ENCODE measurements around the gene KLC1.

The KLC1 gene

GRCh38 chr14:103723748-103724081 is 94.7 kb downstream of the KLC1 start:
- DNase-seq = no peak

- no peak for DNase-seq
Observed at GRCh38 chr14:103724116-103724515, 95.1 kb downstream of the KLC1 start.

- no peak for DNase-seq
Observed at GRCh38 chr14:103725001-103725682, 96.1 kb downstream of the KLC1 start.

DNA sequence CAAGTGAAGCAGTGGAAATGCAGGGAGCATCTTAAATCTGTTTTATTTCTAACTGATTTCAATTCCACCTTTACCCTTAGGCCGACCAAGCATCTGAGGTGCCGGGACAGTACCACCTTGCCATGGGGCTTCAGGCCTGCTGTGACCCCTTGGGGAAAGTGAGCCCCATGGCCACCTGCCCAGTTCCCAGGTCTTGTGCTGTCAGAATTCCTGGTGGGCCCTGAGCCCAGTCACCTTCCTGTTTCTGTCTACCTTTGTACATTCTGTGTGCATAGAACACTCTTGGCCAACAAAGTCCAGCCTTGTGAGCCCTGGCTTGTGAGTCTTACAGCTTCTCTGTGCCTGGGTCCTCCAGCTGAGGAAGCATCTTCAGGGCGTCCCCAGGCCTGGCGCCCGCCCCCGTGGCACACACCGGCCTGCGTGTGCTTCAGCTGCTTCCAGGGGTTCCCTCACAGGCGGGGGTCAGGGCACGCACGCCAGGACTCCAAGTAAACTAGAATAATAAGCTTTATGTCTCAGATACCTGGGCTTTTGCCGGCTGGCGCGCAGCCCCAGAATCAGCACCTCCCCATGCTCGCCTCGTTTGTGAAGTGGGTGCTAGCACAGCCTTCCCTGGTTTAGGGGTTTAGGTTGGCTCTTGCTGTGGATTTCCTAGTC is 96.9 kb downstream of the KLC1 start:
- DNase-seq = no peak

GRCh38 chr14:103726474-103726873 is 97.5 kb downstream of the KLC1 start:
- no peak for DNase-seq

GRCh38 chr14:103727313-103727980 is 98.4 kb downstream of the KLC1 start:
- no peak for DNase-seq

- no peak for DNase-seq
Observed at GRCh38 chr14:103728141-103728540, 99.1 kb downstream of the KLC1 start.

GRCh38 chr14:103728721-103729120 is 99.7 kb downstream of the KLC1 start:
- DNase-seq = no peak

GRCh38 chr14:103729496-103730448 is 100.8 kb downstream of the KLC1 start:
- no peak for DNase-seq

GRCh38 chr14:103730490-103731035 is 101.6 kb downstream of the KLC1 start:
- no peak for DNase-seq

- no peak for DNase-seq
Observed at GRCh38 chr14:103731481-103731880, 102.5 kb downstream of the KLC1 start.

GRCh38 chr14:103731916-103732867 is 103.2 kb downstream of the KLC1 start:
- no peak for DNase-seq

GRCh38 chr14:103732868-103733620 is 104.0 kb downstream of the KLC1 start:
- no peak for DNase-seq

GRCh38 chr14:103733651-103734050 is 104.6 kb downstream of the KLC1 start:
- no peak for DNase-seq

- no peak for DNase-seq
Observed at GRCh38 chr14:103734081-103734888, 105.3 kb downstream of the KLC1 start.

DNA sequence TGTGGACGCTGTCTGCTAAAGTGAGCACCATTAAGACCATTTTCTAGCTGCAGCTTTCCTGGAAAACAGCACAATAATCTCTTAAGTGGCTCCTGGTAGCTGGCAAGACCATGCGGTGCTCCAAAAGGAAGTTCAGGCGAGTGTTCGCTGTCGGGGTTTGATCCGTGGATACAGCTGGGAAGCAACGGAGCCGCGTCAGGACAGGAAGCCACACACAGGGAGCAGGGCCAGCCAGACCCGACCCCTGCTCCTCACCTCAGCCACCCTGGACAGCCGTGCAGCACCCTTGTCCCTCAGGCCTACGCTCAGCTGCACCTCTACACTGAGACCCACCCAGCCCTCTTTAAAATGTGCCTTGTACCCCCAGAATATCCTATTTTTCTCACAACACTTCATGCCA is 106.0 kb downstream of the KLC1 start:
- no peak for DNase-seq

- DNase-seq = no peak
Observed at GRCh38 chr14:103735439-103735814, 106.4 kb downstream of the KLC1 start.

DNA sequence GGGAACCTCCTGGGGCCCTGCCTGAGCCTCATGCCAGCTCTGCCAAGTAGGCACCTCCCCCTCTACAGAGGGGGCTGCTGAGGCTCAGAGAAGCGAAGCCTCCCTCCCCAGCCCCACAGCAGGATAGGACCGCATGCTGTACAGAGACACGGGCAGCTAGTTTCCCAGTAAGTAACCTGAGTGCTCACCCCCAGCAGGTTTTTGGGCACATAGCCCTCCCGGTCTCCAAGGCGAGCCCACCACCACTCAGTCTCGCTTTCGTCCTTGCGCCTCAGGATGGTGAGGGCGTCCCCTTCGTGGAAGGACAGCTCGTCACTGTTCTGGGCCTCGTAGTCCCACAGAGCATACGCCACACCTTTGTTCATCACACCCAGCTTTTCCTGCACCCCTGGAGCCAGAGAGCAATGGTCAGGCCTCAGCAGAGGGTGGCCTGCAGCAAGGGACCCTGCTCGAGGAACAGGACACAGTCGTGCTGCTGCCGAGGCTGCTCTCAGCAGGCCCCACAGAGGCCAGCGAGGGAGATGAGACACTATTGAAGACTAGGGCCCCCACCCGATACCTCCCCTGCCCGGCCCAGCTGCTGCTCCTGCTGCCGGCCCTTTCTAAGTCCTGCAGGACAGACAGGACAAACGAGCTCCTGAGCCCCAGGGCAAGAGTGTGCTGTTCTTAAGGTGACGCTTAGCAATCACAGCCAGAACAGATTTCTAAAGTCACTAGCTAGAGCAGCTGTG is 107.0 kb downstream of the KLC1 start:
- no peak for DNase-seq

All from inflammatory macrophage (primary cell).